HEK293 (cell line): ENCODE measurements around the gene ANKRD44.

ENCODE experiments used
- CTCF ChIA-PET: fragments of 350-600 bp; formaldehyde crosslinking; extraction: SDS; loops from one replicate; lab custom pipeline; 2021; ENCODE audit warnings: antibody characterized with exemption; lab: Yijun Ruan, JAX
- POLR2A ChIA-PET: fragments of 300-600 bp; formaldehyde crosslinking; extraction: SDS; loops from one replicate; lab custom pipeline; 2020; ENCODE audit warnings: antibody characterized with exemption, inconsistent platforms; lab: Yijun Ruan, JAX
- H3K27ac ChIP-seq: fragments of 200-500 bp; sonication (Bioruptor generic); 2 replicates; pipeline ENCODE4 v1.5.1; 2014; ENCODE audit warnings: low read depth, low read length, control low read depth, inconsistent platforms; ENCODE audit errors: extremely low read depth
- H3K36me3 ChIP-seq, 2 experiments: fragments of 200-500 bp in 1 of 2; sonication (Bioruptor generic) in 1 of 2; 1 replicate in 1 of 2; 2 replicates in 1 of 2; pipeline ENCODE4 v1.5.1; 2014 to 2017; ENCODE audit warnings: inconsistent platforms in 2 of 2, low read length in 2 of 2; ENCODE audit not compliant: control insufficient read depth in 2 of 2, insufficient read depth in 1 of 2
- H3K4me1 ChIP-seq: fragments of 200-500 bp; sonication (Bioruptor generic); 2 replicates; pipeline ENCODE4 v1.5.1; 2014; ENCODE audit warnings: mild to moderate bottlenecking, low read length, inconsistent platforms; ENCODE audit not compliant: control insufficient read depth, insufficient read depth
- H3K4me3 ChIP-seq: 2 replicates; pipeline ENCODE4 v1.5.1; 2011; ENCODE audit warnings: low read depth, mild to moderate bottlenecking, control low read depth, low read length, moderate library complexity
- H3K9me3 ChIP-seq: fragments of 200-500 bp; sonication (Bioruptor generic); 2 replicates; pipeline ENCODE4 v1.5.1; 2014; ENCODE audit warnings: low read depth, low read length, inconsistent platforms; ENCODE audit not compliant: control insufficient read depth, insufficient read depth
- BCL11A ChIP-seq: fragments of 450-650 bp; formaldehyde crosslinking; IDR thresholded peaks from 2 replicates; pipeline ENCODE4 v1.5.1; 2016; ENCODE audit warnings: low read depth, missing biosample characterization, missing genetic modification characterization
- PRDM10 ChIP-seq: fragments of 450-650 bp; formaldehyde crosslinking; IDR thresholded peaks from 2 replicates; pipeline ENCODE4 v1.5.1; 2016; ENCODE audit warnings: missing biosample characterization, missing genetic modification characterization
- YY2 ChIP-seq: fragments of 450-650 bp; formaldehyde crosslinking; IDR thresholded peaks from 2 replicates; pipeline ENCODE4 v1.5.1; 2016; ENCODE audit warnings: missing biosample characterization, missing genetic modification characterization
- ZBTB17 ChIP-seq: fragments of 450-650 bp; formaldehyde crosslinking; IDR thresholded peaks from 2 replicates; pipeline ENCODE4 v1.5.1; 2016; ENCODE audit warnings: missing biosample characterization, missing genetic modification characterization
- ZNF140 ChIP-seq: fragments of 450-650 bp; formaldehyde crosslinking; IDR thresholded peaks from 2 replicates; pipeline ENCODE4 v1.5.1; 2016; ENCODE audit warnings: missing biosample characterization, missing genetic modification characterization
- ZNF146 ChIP-seq: fragments of 450-650 bp; formaldehyde crosslinking; IDR thresholded peaks from 2 replicates; pipeline ENCODE4 v1.5.1; 2016; ENCODE audit warnings: missing biosample characterization, missing genetic modification characterization
- ZNF157 ChIP-seq: fragments of 450-650 bp; formaldehyde crosslinking; IDR thresholded peaks from 2 replicates; pipeline ENCODE4 v1.5.1; 2016; ENCODE audit warnings: missing biosample characterization, missing genetic modification characterization
- ZNF2 ChIP-seq: fragments of 450-650 bp; formaldehyde crosslinking; IDR thresholded peaks from 2 replicates; pipeline ENCODE4 v1.5.1; 2016; ENCODE audit warnings: missing biosample characterization, missing genetic modification characterization
- ZNF248 ChIP-seq: fragments of 450-650 bp; formaldehyde crosslinking; IDR thresholded peaks from 2 replicates; pipeline ENCODE4 v1.5.1; 2017; ENCODE audit warnings: missing biosample characterization, missing genetic modification characterization
- ZNF266 ChIP-seq: fragments of 450-650 bp; formaldehyde crosslinking; IDR thresholded peaks from 2 replicates; pipeline ENCODE4 v1.5.1; 2016; ENCODE audit warnings: missing biosample characterization, missing genetic modification characterization, low read depth
- ZNF37A ChIP-seq: fragments of 450-650 bp; IDR thresholded peaks from 2 replicates; pipeline ENCODE4 v1.5.1; 2018; ENCODE audit warnings: missing biosample characterization, missing genetic modification characterization
- ZNF423 ChIP-seq: fragments of 450-650 bp; formaldehyde crosslinking; IDR thresholded peaks from 2 replicates; pipeline ENCODE4 v1.5.1; 2016; ENCODE audit warnings: missing biosample characterization, missing genetic modification characterization
- ZNF549 ChIP-seq: fragments of 450-650 bp; IDR thresholded peaks from 2 replicates; pipeline ENCODE4 v1.5.1; 2018; ENCODE audit warnings: missing biosample characterization, missing genetic modification characterization, mild to moderate bottlenecking, inconsistent platforms, moderate library complexity
- ZNF558 ChIP-seq: fragments of 450-650 bp; formaldehyde crosslinking; IDR thresholded peaks from 2 replicates; pipeline ENCODE4 v1.5.1; 2016; ENCODE audit warnings: missing biosample characterization, missing genetic modification characterization
- ZNF677 ChIP-seq: fragments of 450-650 bp; IDR thresholded peaks from 2 replicates; pipeline ENCODE4 v1.5.0; 2018; ENCODE audit warnings: missing biosample characterization, mild to moderate bottlenecking, missing genetic modification characterization, moderate library complexity
- ZNF701 ChIP-seq: fragments of 450-650 bp; formaldehyde crosslinking; IDR thresholded peaks from 2 replicates; pipeline ENCODE4 v1.5.1; 2016; ENCODE audit warnings: missing biosample characterization, missing genetic modification characterization
- ZNF704 ChIP-seq: fragments of 450-650 bp; formaldehyde crosslinking; IDR thresholded peaks from 2 replicates; pipeline ENCODE4 v1.5.1; 2016; ENCODE audit warnings: missing biosample characterization, missing genetic modification characterization
- ZNF776 ChIP-seq: fragments of 450-650 bp; formaldehyde crosslinking; IDR thresholded peaks from 2 replicates; pipeline ENCODE4 v1.5.0; 2017; ENCODE audit warnings: missing biosample characterization, missing genetic modification characterization, borderline replicate concordance
- ZNF792 ChIP-seq: fragments of 450-650 bp; formaldehyde crosslinking; IDR thresholded peaks from 2 replicates; pipeline ENCODE4 v1.5.1; 2016; ENCODE audit warnings: missing biosample characterization, missing genetic modification characterization

Gene ANKRD44

GRCh38 chr2:197209246-197209645, 101.3 kb downstream of the ANKRD44 start:
- Histone ChIP-seq H3K4me3 (no peak overlapping the region), H3K27ac (no peak overlapping the region), H3K9me3 (no peaks in the 10 kb centered on the region), H3K4me1 (no peaks in the 10 kb centered on the region), H3K36me3 (no peaks in the 10 kb centered on the region)
- peak; percentile 72 for TF ChIP-seq ZBTB17
- no peak for TF ChIP-seq ZNF37A (tag by site-specific recombination)
- ChIA-PET POLR2A (no interaction called here), CTCF (interaction anchor here (0.6 to 1.2 kb wide), 2 partner anchors 83 to 95 kb away, joined by 4 to 6 read pairs; no protein-coding TSS in a partner anchor)

GRCh38 chr2:197208841-197209240, 101.7 kb downstream of the ANKRD44 start:
- no peak overlapping the region for H3K27ac ChIP-seq

GRCh38 chr2:197208024-197208423, 102.6 kb downstream of the ANKRD44 start:
- no peaks in the 10 kb centered on the region for H3K4me1 ChIP-seq
- no peak for TF ChIP-seq ZNF423
- TF ChIP-seq ZNF140 (tag by site-specific recombination), result no peak
- no peak for TF ChIP-seq ZNF248 (tag by site-specific recombination)
- no peak for TF ChIP-seq ZNF549 (tag by site-specific recombination)
- TF ChIP-seq ZNF792 (tag by site-specific recombination), result no peak
- no peak for TF ChIP-seq PRDM10 (tag by site-specific recombination)
- POLR2A ChIA-PET, result no interaction called here
- H3K36me3 ChIP-seq, result no peaks in the 10 kb centered on the region
- no peak overlapping the region for H3K27ac ChIP-seq
- no peak overlapping the region for H3K4me3 ChIP-seq
- CTCF ChIA-PET, result interaction anchor here (1.2 kb wide), 1 partner anchor 94 kb away, joined by 6 read pairs; no protein-coding TSS in a partner anchor
- H3K9me3 ChIP-seq, result no peaks in the 10 kb centered on the region

More at GRCh38 chr2:197208841-197209240, 101.7 kb downstream of the ANKRD44 start:
- no peaks in the 10 kb centered on the region for H3K9me3 ChIP-seq
- POLR2A ChIA-PET, result no interaction called here
- H3K4me1 ChIP-seq, result no peaks in the 10 kb centered on the region
- H3K4me3 ChIP-seq, result no peak overlapping the region
- CTCF ChIA-PET, result interaction anchor here (1.2 kb wide), 1 partner anchor 95 kb away, joined by 6 read pairs; no protein-coding TSS in a partner anchor
- no peaks in the 10 kb centered on the region for H3K36me3 ChIP-seq
- TF ChIP-seq BCL11A (tag by site-specific recombination) (no peak), ZNF701 (tag by site-specific recombination) (no peak), ZNF2 (no peak), ZNF558 (tag by site-specific recombination) (no peak), YY2 (tag by site-specific recombination) (no peak), ZNF677 (tag by site-specific recombination) (no peak), ZNF157 (tag by site-specific recombination) (no peak), ZNF704 (no peak), ZNF146 (tag by site-specific recombination) (no peak), ZNF266 (no peak), ZNF549 (tag by site-specific recombination) (no peak), ZNF776 (tag by site-specific recombination) (no peak)
